GM13976 (cell line): ENCODE data around the gene RABEP1.

ENCODE experiments used
- DNase-seq: peaks from one replicate; pipeline ENCODE4 v3.0.0; 2012; ENCODE audit warnings: low spot score
- CTCF ChIP-seq: IDR thresholded peaks from 2 replicates; pipeline ENCODE4 v1.5.1; 2012; ENCODE audit warnings: borderline replicate concordance, mild to moderate bottlenecking; ENCODE audit not compliant: insufficient read depth; ENCODE audit errors: extremely low read depth, missing control alignments, control extremely low read depth
- in situ Hi-C: fragments of 300-500 bp; cut with MboI; formaldehyde crosslinking; loops from one replicate; pipeline ENCODE4 v1.12.0; 2022; ENCODE audit warnings: low sequenced_read_pairs, mixed read lengths, inconsistent platforms; ENCODE audit not compliant: unreplicated experiment

Gene RABEP1

GRCh38 chr17:5257124-5257523 lies 25.0 kb upstream of the RABEP1 start:
- no peak for DNase-seq

GRCh38 chr17:5260542-5260941 lies 21.5 kb upstream of the RABEP1 start:
- DNase-seq, result no peak
- in situ Hi-C loops, result loop anchor here (25.0 kb wide), 1 partner anchor 177 kb away; the partner anchor contains the start of gene C1QBP
- TF ChIP-seq CTCF, result no peak

More at GRCh38 chr17:5257124-5257523, 25.0 kb upstream of the RABEP1 start:
- in situ Hi-C loops, result loop anchor here (25.0 kb wide), 1 partner anchor 180 kb away; the partner anchor contains the start of gene C1QBP
- TF ChIP-seq CTCF, result no peak

GRCh38 chr17:5262416-5262991 lies 19.6 kb upstream of the RABEP1 start:
- in situ Hi-C loops, result loop anchor here (25.0 kb wide), 1 partner anchor 175 kb away; the partner anchor contains the start of gene C1QBP
- DNase-seq, result no peak
- no peak for TF ChIP-seq CTCF

GRCh38 chr17:5263441-5263840 lies 18.6 kb upstream of the RABEP1 start:
- in situ Hi-C loops, result loop anchor here (25.0 kb wide), 1 partner anchor 174 kb away; the partner anchor contains the start of gene C1QBP
- no peak for TF ChIP-seq CTCF

GRCh38 chr17:5264893-5265292 lies 17.2 kb upstream of the RABEP1 start:
- in situ Hi-C loops, result loop anchor here (25.0 kb wide), 1 partner anchor 172 kb away; the partner anchor contains the start of gene C1QBP
- TF ChIP-seq CTCF, result no peak
- no peak for DNase-seq

More at GRCh38 chr17:5263441-5263840, 18.6 kb upstream of the RABEP1 start:
- DNase-seq, result no peak

GRCh38 chr17:5269241-5269960 lies 12.7 kb upstream of the RABEP1 start:
- in situ Hi-C loops, result loop anchor here (25.0 kb wide), 1 partner anchor 168 kb away; the partner anchor contains the start of gene C1QBP
- TF ChIP-seq CTCF, result no peak

More at GRCh38 chr17:5269241-5269960, 12.7 kb upstream of the RABEP1 start:
- DNase-seq, result no peak
